Liver (tissue), 2 donors: ENCODE results near the gene MGAT4A.

ENCODE experiments used
- GABPA ChIP-seq, 2 donors: IDR thresholded peaks in 1 of 2; conservative IDR thresholded peaks in 1 of 2; 2 replicates each; pipeline ENCODE4 v1.6.1; 2016; ENCODE audit warnings: antibody characterized with exemption in 2 of 2, mild to moderate bottlenecking in 1 of 2, moderate library complexity in 1 of 2
- RAD21 ChIP-seq, 2 donors: IDR thresholded peaks; 2 replicates each; pipeline ENCODE4 v1.6.1; 2016; ENCODE audit warnings: antibody characterized with exemption in 2 of 2, mild to moderate bottlenecking in 2 of 2
- donor health status: healthy.

- TF ChIP-seq GABPA (IDR thresholded peaks at IDR 0.05 in 1 of 2, conservative IDR thresholded peaks at IDR 0.05 in 1 of 2) (no peak), RAD21 (IDR thresholded peaks at IDR 0.05) (no peak)
These were observed 152.7 kb downstream of the MGAT4A start for GRCh38 chr2:98578231-98578630.
